ENCODE results near the gene FATE1. TPM values are rescaled to one million over a fixed set of nuclear protein-coding genes. Genes with fewer than 3 reads are reported as not detected.

FATE1 gene
- total RNA-seq, 1 experiment from 2014 or later, result not detected

- no TSS peak for BruUV-seq (replicated peaks)
- TF ChIP-seq SIN3A (IDR thresholded peaks at IDR 0.05; ENCODE audit: borderline replicate concordance, insufficient read depth, low read depth, low read length), result no peak
- TF ChIP-seq TCF7L2 (IDR thresholded peaks at IDR 0.05; ENCODE audit: low read depth, low read length), result no peak
- TF ChIP-seq CTCF (IDR thresholded peaks at IDR 0.05), result no peak
- TF ChIP-seq, protein P1, sequence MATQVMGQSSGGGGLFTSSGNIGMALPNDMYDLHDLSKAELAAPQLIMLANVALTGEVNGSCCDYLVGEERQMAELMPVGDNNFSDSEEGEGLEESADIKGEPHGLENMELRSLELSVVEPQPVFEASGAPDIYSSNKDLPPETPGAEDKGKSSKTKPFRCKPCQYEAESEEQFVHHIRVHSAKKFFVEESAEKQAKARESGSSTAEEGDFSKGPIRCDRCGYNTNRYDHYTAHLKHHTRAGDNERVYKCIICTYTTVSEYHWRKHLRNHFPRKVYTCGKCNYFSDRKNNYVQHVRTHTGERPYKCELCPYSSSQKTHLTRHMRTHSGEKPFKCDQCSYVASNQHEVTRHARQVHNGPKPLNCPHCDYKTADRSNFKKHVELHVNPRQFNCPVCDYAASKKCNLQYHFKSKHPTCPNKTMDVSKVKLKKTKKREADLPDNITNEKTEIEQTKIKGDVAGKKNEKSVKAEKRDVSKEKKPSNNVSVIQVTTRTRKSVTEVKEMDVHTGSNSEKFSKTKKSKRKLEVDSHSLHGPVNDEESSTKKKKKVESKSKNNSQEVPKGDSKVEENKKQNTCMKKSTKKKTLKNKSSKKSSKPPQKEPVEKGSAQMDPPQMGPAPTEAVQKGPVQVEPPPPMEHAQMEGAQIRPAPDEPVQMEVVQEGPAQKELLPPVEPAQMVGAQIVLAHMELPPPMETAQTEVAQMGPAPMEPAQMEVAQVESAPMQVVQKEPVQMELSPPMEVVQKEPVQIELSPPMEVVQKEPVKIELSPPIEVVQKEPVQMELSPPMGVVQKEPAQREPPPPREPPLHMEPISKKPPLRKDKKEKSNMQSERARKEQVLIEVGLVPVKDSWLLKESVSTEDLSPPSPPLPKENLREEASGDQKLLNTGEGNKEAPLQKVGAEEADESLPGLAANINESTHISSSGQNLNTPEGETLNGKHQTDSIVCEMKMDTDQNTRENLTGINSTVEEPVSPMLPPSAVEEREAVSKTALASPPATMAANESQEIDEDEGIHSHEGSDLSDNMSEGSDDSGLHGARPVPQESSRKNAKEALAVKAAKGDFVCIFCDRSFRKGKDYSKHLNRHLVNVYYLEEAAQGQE (IDR thresholded peaks at IDR 0.05; ENCODE audit: insufficient read depth in 1 of 2, low read depth in 2 of 2, low read length in 1 of 2), result no peak
- TF ChIP-seq POLR2AphosphoS5 (IDR thresholded peaks at IDR 0.05; ENCODE audit: low read depth, low read length), result no peak
- intact Hi-C loops (cut with micrococcal nuclease; ENCODE audit: unreplicated experiment) (no loop called here), in situ Hi-C loops (cut with HindIII; ENCODE audit: low pct_unique_long_range_greater_than_20kb, low sequenced_read_pairs) (no loop called here)
- ChIA-PET POLR2A (no interaction called here), CTCF (interaction anchor here (0.6 kb wide), 1 partner anchor 578 kb away, joined by 4 read pairs; no protein-coding TSS in a partner anchor)
- no peaks in the 10 kb centered on the region for H3K4me1 ChIP-seq (ENCODE audit: control insufficient read depth, insufficient read depth, low read length)
- no peaks in the 10 kb centered on the region; the same call in 1 of the 2 replicates for H3K27me3 ChIP-seq (ENCODE audit: control insufficient read depth, insufficient read depth, low read length)
- no peaks in the 10 kb centered on the region for H3K36me3 ChIP-seq (ENCODE audit: control insufficient read depth, insufficient read depth, low read length)
- DNase-seq (ENCODE audit: low read depth, low spot score) (no peak), ATAC-seq (no peak)
- H3K9me3 ChIP-seq (ENCODE audit: control insufficient read depth, insufficient read depth, low read depth, low read length), result no peaks in the 10 kb centered on the region
- no peak overlapping the region for H3K4me3 ChIP-seq (ENCODE audit: low read depth in 2 of 2, low read length in 2 of 2)
- no peak overlapping the region for H3K27ac ChIP-seq (ENCODE audit: low read length)
Observed at GRCh38 chrX:151729056-151729725, 13.4 kb downstream of the FATE1 start.

- no peak within 1 kb of the TSS for H3K4me3 ChIP-seq (ENCODE audit: low read depth in 2 of 2, low read length in 2 of 2)
- CTCF ChIA-PET, result no interaction called here
- in situ Hi-C loops (cut with HindIII; ENCODE audit: low pct_unique_long_range_greater_than_20kb, low sequenced_read_pairs) (no loop called here), intact Hi-C loops (cut with micrococcal nuclease; ENCODE audit: unreplicated experiment) (no loop called here)
- H3K4me1 ChIP-seq (ENCODE audit: control insufficient read depth, insufficient read depth, low read length), result no peaks in the 10 kb centered on the region
- no peak within 1 kb of the TSS for H3K27ac ChIP-seq (ENCODE audit: low read length)
- POLR2A ChIA-PET, result no interaction called here
- DNase-seq (ENCODE audit: low read depth, low spot score) (no peak), ATAC-seq (no peak)
- no peaks in the 10 kb centered on the region for H3K36me3 ChIP-seq (ENCODE audit: control insufficient read depth, insufficient read depth, low read length)
- no peaks in the 10 kb centered on the region for H3K9me3 ChIP-seq (ENCODE audit: control insufficient read depth, insufficient read depth, low read depth, low read length)
- TF ChIP-seq, protein P1 (IDR thresholded peaks at IDR 0.05; ENCODE audit: insufficient read depth in 1 of 2, low read depth in 2 of 2, low read length in 1 of 2), result no peak
- TF ChIP-seq POLR2AphosphoS5 (IDR thresholded peaks at IDR 0.05; ENCODE audit: low read depth, low read length) (no peak), TCF7L2 (IDR thresholded peaks at IDR 0.05; ENCODE audit: low read depth, low read length) (no peak), SIN3A (IDR thresholded peaks at IDR 0.05; ENCODE audit: borderline replicate concordance, insufficient read depth, low read depth, low read length) (no peak), CTCF (IDR thresholded peaks at IDR 0.05) (no peak)
- no peaks in the 10 kb centered on the region; the same call in 1 of the 2 replicates for H3K27me3 ChIP-seq (ENCODE audit: control insufficient read depth, insufficient read depth, low read length)
- BruUV-seq (replicated peaks), result no TSS peak
Observed at GRCh38 chrX:151734446-151734845, 18.6 kb downstream of the FATE1 start, which contains the start of gene CNGA2. Gene CNGA2 (plus strand): TSS chrX:151734746. CDS start chrX:151738484, 3,738 bp downstream.
